GM23338 (cell line): ENCODE data around the gene SMC5. TPM values are rescaled to one million over a fixed set of nuclear protein-coding genes. Genes with fewer than 3 reads are reported as not detected.

ENCODE experiments used
- ATAC-seq: fragments of 200-7000 bp; cut with Tn5 transposase; 3 replicates; pipeline ENCODE4 v1.9.1; 2020
- DNase-seq: peaks from one replicate; pipeline ENCODE4 v3.0.0-alpha.2; 2015; ENCODE audit warnings: low spot score
- H2AFZ ChIP-seq: fragments of 200-600 bp; sonication (generic); 2 replicates; pipeline ENCODE4 v1.8.0; 2016; ENCODE audit warnings: antibody characterized with exemption, mild to moderate bottlenecking, moderate library complexity
- H3F3A ChIP-seq: fragments of 200-600 bp; sonication (generic); replicated peaks from 2 replicates; pipeline ENCODE4 v1.8.0; 2017; ENCODE audit warnings: antibody characterized with exemption, mixed run types, low read depth
- H3K27ac ChIP-seq: fragments of 200-600 bp; sonication (generic); 2 replicates; pipeline ENCODE4 v1.6.1; 2016; ENCODE audit warnings: low read depth
- H3K27me3 ChIP-seq: fragments of 200-600 bp; sonication (generic); 2 replicates; pipeline ENCODE4 v1.8.0; 2016; ENCODE audit warnings: mild to moderate bottlenecking, mixed run types, moderate library complexity; ENCODE audit not compliant: insufficient read depth
- H3K36me3 ChIP-seq: fragments of 200-600 bp; sonication (generic); 2 replicates; pipeline ENCODE4 v1.8.0; 2016; ENCODE audit warnings: mild to moderate bottlenecking; ENCODE audit not compliant: insufficient read depth
- H3K4me1 ChIP-seq: fragments of 200-600 bp; sonication (generic); 2 replicates; pipeline ENCODE4 v1.8.0; 2016; ENCODE audit warnings: mild to moderate bottlenecking, moderate library complexity; ENCODE audit not compliant: insufficient read depth
- H3K4me2 ChIP-seq: fragments of 200-600 bp; sonication (generic); 2 replicates; pipeline ENCODE4 v1.7.1; 2017; ENCODE audit warnings: mixed run types
- H3K4me3 ChIP-seq: fragments of 200-600 bp; sonication (generic); 2 replicates; pipeline ENCODE4 v1.6.1; 2016; ENCODE audit warnings: mixed run types
- H3K79me2 ChIP-seq: fragments of 200-600 bp; sonication (generic); replicated peaks from 2 replicates; pipeline ENCODE4 v1.8.0; 2017; ENCODE audit warnings: mild to moderate bottlenecking; ENCODE audit not compliant: insufficient read depth
- H3K9me2 ChIP-seq: fragments of 200-600 bp; sonication (generic); 2 replicates; pipeline ENCODE4 v1.8.0; 2017; ENCODE audit not compliant: insufficient read depth
- H4K20me1 ChIP-seq: fragments of 200-600 bp; sonication (generic); replicated peaks from 2 replicates; pipeline ENCODE4 v1.8.0; 2017; ENCODE audit warnings: mild to moderate bottlenecking; ENCODE audit not compliant: insufficient read depth
- H3K27ac Mint-ChIP-seq: 2 replicates; pipeline ENCODE4 v1.8.0; 2020; ENCODE audit warnings: inconsistent platforms, mild to moderate bottlenecking, moderate library complexity, mixed read lengths
- H3K27me3 Mint-ChIP-seq: 3 replicates; pipeline ENCODE4 v1.8.0; 2022; ENCODE audit warnings: low read depth, mild to moderate bottlenecking, moderate library complexity, mixed read lengths, inconsistent platforms; ENCODE audit not compliant: insufficient read depth, poor library complexity
- H3K36me3 Mint-ChIP-seq: 3 replicates; pipeline ENCODE4 v1.8.0; 2021; ENCODE audit warnings: low read depth, mild to moderate bottlenecking, inconsistent platforms, moderate library complexity, mixed read lengths
- H3K4me1 Mint-ChIP-seq: 3 replicates; pipeline ENCODE4 v1.8.0; 2020; ENCODE audit warnings: mild to moderate bottlenecking, inconsistent platforms, mixed read lengths
- H3K4me3 Mint-ChIP-seq: 3 replicates; pipeline ENCODE4 v1.8.0; 2021; ENCODE audit warnings: moderate library complexity, mild to moderate bottlenecking, inconsistent platforms, mixed read lengths
- H3K9me3 Mint-ChIP-seq: 3 replicates; pipeline ENCODE4 v1.8.0; 2020; ENCODE audit warnings: moderate library complexity, mild to moderate bottlenecking, inconsistent platforms, mixed read lengths
- CREB1 ChIP-seq: fragments of 250-450 bp; sonication (Bioruptor Pico); IDR thresholded peaks from 2 replicates; pipeline ENCODE4 v1.5.0; 2020; ENCODE audit warnings: low read depth, mild to moderate bottlenecking, moderate library complexity
- ETS1 ChIP-seq: IDR thresholded peaks from 2 replicates; pipeline ENCODE4 v1.6.1; 2016; ENCODE audit warnings: antibody characterized with exemption
- EZH2 ChIP-seq: fragments of 200-600 bp; sonication (generic); IDR thresholded peaks from one replicate; pipeline ENCODE4 v1.8.0; 2017; ENCODE audit warnings: antibody characterized with exemption, mild to moderate bottlenecking, low read depth; ENCODE audit not compliant: unreplicated experiment
- EZH2phosphoT487 ChIP-seq: fragments of 200-600 bp; sonication (generic); IDR thresholded peaks from one replicate; pipeline ENCODE4 v1.8.1; 2018; ENCODE audit warnings: antibody characterized with exemption; ENCODE audit not compliant: unreplicated experiment
- JUNB ChIP-seq: IDR thresholded peaks from one replicate; pipeline ENCODE4 v1.6.1; 2016; ENCODE audit warnings: antibody characterized with exemption; ENCODE audit not compliant: unreplicated experiment
- NANOG ChIP-seq: IDR thresholded peaks from 2 replicates; pipeline ENCODE4 v1.6.1; 2016; ENCODE audit warnings: antibody characterized with exemption, borderline replicate concordance
- POLR2AphosphoS5 ChIP-seq: IDR thresholded peaks from 2 replicates; pipeline ENCODE4 v1.6.1; 2016; ENCODE audit warnings: antibody characterized with exemption, low read depth
- STAT1 ChIP-seq: IDR thresholded peaks from one replicate; pipeline ENCODE4 v1.6.1; 2016; ENCODE audit warnings: antibody characterized with exemption; ENCODE audit not compliant: unreplicated experiment
- ZNF114 ChIP-seq: fragments of 250-450 bp; sonication (Bioruptor Pico); IDR thresholded peaks from 2 replicates; pipeline ENCODE4 v1.5.0; 2020; ENCODE audit warnings: mild to moderate bottlenecking, moderate library complexity
- ZNF331 ChIP-seq: fragments of 250-450 bp; sonication (Bioruptor Pico); IDR thresholded peaks from 2 replicates; pipeline ENCODE4 v1.5.0; 2020; ENCODE audit warnings: low read depth, mild to moderate bottlenecking, moderate library complexity
- ZNF462 ChIP-seq: fragments of 250-450 bp; sonication (Bioruptor Pico); IDR thresholded peaks from 2 replicates; pipeline ENCODE4 v1.5.0; 2020; ENCODE audit warnings: mild to moderate bottlenecking, moderate library complexity
- polyA plus RNA-seq: library from polyadenylated mRNA; unstranded; fragments of >200 nt; fragmentation: Nextera tagmentation; extraction: Ambion mirVana; gene quantifications from 2 replicates; pipeline ENCODE4 v1.2.1, GENCODE V29; 2016
- total RNA-seq: library from RNA; depleted of rRNA; stranded (reverse); fragments of >200 nt; shearing (Covaris generic); gene quantifications from 2 replicates; pipeline ENCODE4 v1.2.3, GENCODE V29; 2014
- TF ChIP-seq, protein P1 (sequence below): IDR thresholded peaks from one replicate; pipeline ENCODE4 v1.6.1; 2018; ENCODE audit warnings: antibody characterized with exemption; ENCODE audit not compliant: unreplicated experiment
- TF ChIP-seq, protein P2 (sequence below), 2 experiments: fragments of 200-600 bp in 1 of 2; sonication (generic) in 1 of 2; conservative IDR thresholded peaks; 2 replicates each; pipeline versions ENCODE4 v1.5.1 to v1.6.1; 2016 to 2017; ENCODE audit warnings: antibody characterized with exemption in 2 of 2, low read depth in 2 of 2, mild to moderate bottlenecking in 2 of 2, moderate library complexity in 1 of 2

The SMC5 gene
- total and polyA plus RNA-seq, 2 experiments from 2014 or later: 27.9 to 29.0 TPM

DNA sequence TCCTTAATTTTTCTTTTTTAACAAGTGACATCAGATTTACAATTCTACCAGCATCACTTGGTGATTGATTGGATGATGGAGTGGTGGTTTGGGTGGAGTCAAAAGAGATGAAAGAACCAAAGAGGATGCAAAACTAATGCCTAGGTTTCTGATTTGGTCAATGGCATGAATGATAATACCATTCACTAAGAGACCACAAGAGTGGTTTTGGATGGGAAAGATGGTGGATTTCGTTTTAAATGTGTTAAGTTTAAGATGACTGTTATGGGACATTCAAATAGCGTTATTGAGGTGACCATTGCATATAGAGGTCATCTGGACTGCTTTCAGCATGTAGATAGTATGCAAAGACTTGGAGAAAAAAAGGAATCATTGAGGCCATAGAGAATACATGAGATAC, 3.6 kb downstream of the SMC5 start (continued):
- no peak for TF ChIP-seq ZNF462
- TF ChIP-seq ZNF331: no peak
- no peak for TF ChIP-seq EZH2phosphoT487
- TF ChIP-seq CREB1 (CRISPR knock-in tag): no peak
- TF ChIP-seq ETS1: no peak
- TF ChIP-seq EZH2: no peak
- no peak for TF ChIP-seq POLR2AphosphoS5
- no peak for TF ChIP-seq ZNF114 (CRISPR knock-in tag)

GRCh38 chr9:70262948-70263347, 4.2 kb downstream of the SMC5 start:
- no peaks in the 10 kb centered on the region for H3K9me2 ChIP-seq
- peaks cover 33% of the 10 kb centered on the region for H3K4me1 Mint-ChIP-seq
- H3K27me3 Mint-ChIP-seq: no peaks in the 10 kb centered on the region
- peaks cover 38% of the 10 kb centered on the region for H3K36me3 Mint-ChIP-seq
- H3K4me2 ChIP-seq: no peak overlapping the region
- H3K79me2 ChIP-seq: peaks cover 59% of the 10 kb centered on the region
- H3K36me3 ChIP-seq: peaks cover 23% of the 10 kb centered on the region
- H3K27ac Mint-ChIP-seq: no peak overlapping the region
- peaks cover 25% of the 10 kb centered on the region for H3K4me1 ChIP-seq
- DNase-seq (no peak), ATAC-seq (no peak)
- no peak overlapping the region for H3K4me3 ChIP-seq
- no peak overlapping the region for H2AFZ ChIP-seq
- TF ChIP-seq, protein P1, sequence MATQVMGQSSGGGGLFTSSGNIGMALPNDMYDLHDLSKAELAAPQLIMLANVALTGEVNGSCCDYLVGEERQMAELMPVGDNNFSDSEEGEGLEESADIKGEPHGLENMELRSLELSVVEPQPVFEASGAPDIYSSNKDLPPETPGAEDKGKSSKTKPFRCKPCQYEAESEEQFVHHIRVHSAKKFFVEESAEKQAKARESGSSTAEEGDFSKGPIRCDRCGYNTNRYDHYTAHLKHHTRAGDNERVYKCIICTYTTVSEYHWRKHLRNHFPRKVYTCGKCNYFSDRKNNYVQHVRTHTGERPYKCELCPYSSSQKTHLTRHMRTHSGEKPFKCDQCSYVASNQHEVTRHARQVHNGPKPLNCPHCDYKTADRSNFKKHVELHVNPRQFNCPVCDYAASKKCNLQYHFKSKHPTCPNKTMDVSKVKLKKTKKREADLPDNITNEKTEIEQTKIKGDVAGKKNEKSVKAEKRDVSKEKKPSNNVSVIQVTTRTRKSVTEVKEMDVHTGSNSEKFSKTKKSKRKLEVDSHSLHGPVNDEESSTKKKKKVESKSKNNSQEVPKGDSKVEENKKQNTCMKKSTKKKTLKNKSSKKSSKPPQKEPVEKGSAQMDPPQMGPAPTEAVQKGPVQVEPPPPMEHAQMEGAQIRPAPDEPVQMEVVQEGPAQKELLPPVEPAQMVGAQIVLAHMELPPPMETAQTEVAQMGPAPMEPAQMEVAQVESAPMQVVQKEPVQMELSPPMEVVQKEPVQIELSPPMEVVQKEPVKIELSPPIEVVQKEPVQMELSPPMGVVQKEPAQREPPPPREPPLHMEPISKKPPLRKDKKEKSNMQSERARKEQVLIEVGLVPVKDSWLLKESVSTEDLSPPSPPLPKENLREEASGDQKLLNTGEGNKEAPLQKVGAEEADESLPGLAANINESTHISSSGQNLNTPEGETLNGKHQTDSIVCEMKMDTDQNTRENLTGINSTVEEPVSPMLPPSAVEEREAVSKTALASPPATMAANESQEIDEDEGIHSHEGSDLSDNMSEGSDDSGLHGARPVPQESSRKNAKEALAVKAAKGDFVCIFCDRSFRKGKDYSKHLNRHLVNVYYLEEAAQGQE: no peak
- TF ChIP-seq, protein P2, sequence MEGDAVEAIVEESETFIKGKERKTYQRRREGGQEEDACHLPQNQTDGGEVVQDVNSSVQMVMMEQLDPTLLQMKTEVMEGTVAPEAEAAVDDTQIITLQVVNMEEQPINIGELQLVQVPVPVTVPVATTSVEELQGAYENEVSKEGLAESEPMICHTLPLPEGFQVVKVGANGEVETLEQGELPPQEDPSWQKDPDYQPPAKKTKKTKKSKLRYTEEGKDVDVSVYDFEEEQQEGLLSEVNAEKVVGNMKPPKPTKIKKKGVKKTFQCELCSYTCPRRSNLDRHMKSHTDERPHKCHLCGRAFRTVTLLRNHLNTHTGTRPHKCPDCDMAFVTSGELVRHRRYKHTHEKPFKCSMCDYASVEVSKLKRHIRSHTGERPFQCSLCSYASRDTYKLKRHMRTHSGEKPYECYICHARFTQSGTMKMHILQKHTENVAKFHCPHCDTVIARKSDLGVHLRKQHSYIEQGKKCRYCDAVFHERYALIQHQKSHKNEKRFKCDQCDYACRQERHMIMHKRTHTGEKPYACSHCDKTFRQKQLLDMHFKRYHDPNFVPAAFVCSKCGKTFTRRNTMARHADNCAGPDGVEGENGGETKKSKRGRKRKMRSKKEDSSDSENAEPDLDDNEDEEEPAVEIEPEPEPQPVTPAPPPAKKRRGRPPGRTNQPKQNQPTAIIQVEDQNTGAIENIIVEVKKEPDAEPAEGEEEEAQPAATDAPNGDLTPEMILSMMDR (conservative IDR thresholded peaks at IDR 0.05; ENCODE audit: low read depth in 2 of 2): no peak
- TF ChIP-seq ZNF331 (no peak), NANOG (no peak), EZH2phosphoT487 (no peak), JUNB (no peak), ZNF114 (CRISPR knock-in tag) (no peak), EZH2 (no peak), STAT1 (no peak)
- no peak overlapping the region for H3K4me3 Mint-ChIP-seq
- no peak overlapping the region for H3K27ac ChIP-seq
- no peaks in the 10 kb centered on the region for H3K9me3 Mint-ChIP-seq
- H4K20me1 ChIP-seq: peaks cover 16% of the 10 kb centered on the region
- H3F3A ChIP-seq: no peaks in the 10 kb centered on the region
- no peaks in the 10 kb centered on the region for H3K27me3 ChIP-seq
